Stomach (tissue), 9 donors: ENCODE data around the gene KCNAB1. TPM values are rescaled to one million over a fixed set of nuclear protein-coding genes. Genes with fewer than 3 reads are reported as not detected.

ENCODE experiments used
- DNase-seq, 2 donors: peaks; one replicate each; pipeline versions ENCODE4 v3.0.0 to v3.0.0-alpha.2; 2013 to 2019
- H3K27ac ChIP-seq, 5 donors: fragments of 200-600 bp in 4 of 5; sonication (generic) in 4 of 5; one replicate each; pipeline ENCODE4 v1.5.1; 2013 to 2019; ENCODE audit warnings: mild to moderate bottlenecking in 1 of 5, moderate library complexity in 1 of 5
- H3K27me3 ChIP-seq, 3 donors: fragments of 200-600 bp; sonication (generic); one replicate each; pipeline ENCODE4 v1.5.1; 2017 to 2019; ENCODE audit warnings: mixed run types in 1 of 3
- H3K36me3 ChIP-seq, 4 donors: fragments of 200-600 bp; sonication (generic); 1 replicate in 3 of 4; 2 replicates in 1 of 4; pipeline ENCODE4 v1.5.1; 2016 to 2019
- H3K4me1 ChIP-seq, 4 donors: fragments of 200-600 bp; sonication (generic); one replicate each; pipeline ENCODE4 v1.5.1; 2016 to 2019
- H3K4me3 ChIP-seq, 4 donors: fragments of 200-600 bp; sonication (generic) in 3 of 4; one replicate each; pipeline ENCODE4 v1.5.1; 2016 to 2019; ENCODE audit warnings: mild to moderate bottlenecking in 1 of 4
- H3K9me3 ChIP-seq, 4 donors: fragments of 200-600 bp; sonication (generic); one replicate each; pipeline ENCODE4 v1.5.1; 2016 to 2019
- EP300 ChIP-seq: sonication (generic); formaldehyde crosslinking; IDR thresholded peaks from one replicate; pipeline ENCODE4 v1.6.1; 2017; ENCODE audit warnings: antibody characterized with exemption
- POLR2A ChIP-seq, 4 donors: fragments of 450-650 bp; IDR thresholded peaks; one replicate each; pipeline ENCODE4 v1.6.1; 2016; ENCODE audit warnings: antibody characterized with exemption in 4 of 4, control low read depth in 2 of 4, mild to moderate bottlenecking in 1 of 4, moderate library complexity in 1 of 4
- POLR2AphosphoS5 ChIP-seq, 3 donors: sonication (generic); formaldehyde crosslinking; IDR thresholded peaks; one replicate each; pipeline ENCODE4 v1.6.1; 2016; ENCODE audit warnings: antibody characterized with exemption in 3 of 3
- WGBS, 5 donors: extraction: QIAGEN DNeasy Blood & Tissue Kit in 3 of 5; methylation state at CpG; one replicate each; pipeline versions ENCODE4 v1.1.5 to v1.1.7; 2013 to 2018; 5-methylcytosine and 5-hydroxymethylcytosine counted together
- intact Hi-C: fragments of 100-400 bp; cut with DNase I; formaldehyde crosslinking; loops from one replicate; pipeline ENCODE4 v1.15.1; 2023; ENCODE audit warnings: low total_unique reads
- polyA plus RNA-seq, 3 donors: library from polyadenylated mRNA; stranded (reverse); fragments of 200-250 nt; gene quantifications; one replicate each; pipeline ENCODE4 v1.2.3, GENCODE V29; 2013
- total RNA-seq, 5 donors: library from RNA; depleted of rRNA; stranded (reverse); fragments of >200 nt; gene quantifications; one replicate each; pipeline versions ENCODE4 v1.1.0 to v1.2.3, GENCODE V29; 2014 to 2016
- TF ChIP-seq, protein P1 (sequence below), 7 experiments: fragments of 450-650 bp in 4 of 7; fragments of 200-600 bp in 3 of 7; sonication (generic) in 3 of 7; IDR thresholded peaks; one replicate each; pipeline ENCODE4 v1.5.1; 2016 to 2019; ENCODE audit warnings: antibody characterized with exemption in 7 of 7, control low read depth in 2 of 7, mild to moderate bottlenecking in 1 of 7
- donor health status: healthy with polysubstance abuse.
- donor health status: Bipolar disorder and iron deficiency.
- donor health status: healthy.

Gene KCNAB1
- total and polyA plus RNA-seq, 8 donors, result 0.12 to 3.8 (median 0.29) TPM; not detected in 2

DNA sequence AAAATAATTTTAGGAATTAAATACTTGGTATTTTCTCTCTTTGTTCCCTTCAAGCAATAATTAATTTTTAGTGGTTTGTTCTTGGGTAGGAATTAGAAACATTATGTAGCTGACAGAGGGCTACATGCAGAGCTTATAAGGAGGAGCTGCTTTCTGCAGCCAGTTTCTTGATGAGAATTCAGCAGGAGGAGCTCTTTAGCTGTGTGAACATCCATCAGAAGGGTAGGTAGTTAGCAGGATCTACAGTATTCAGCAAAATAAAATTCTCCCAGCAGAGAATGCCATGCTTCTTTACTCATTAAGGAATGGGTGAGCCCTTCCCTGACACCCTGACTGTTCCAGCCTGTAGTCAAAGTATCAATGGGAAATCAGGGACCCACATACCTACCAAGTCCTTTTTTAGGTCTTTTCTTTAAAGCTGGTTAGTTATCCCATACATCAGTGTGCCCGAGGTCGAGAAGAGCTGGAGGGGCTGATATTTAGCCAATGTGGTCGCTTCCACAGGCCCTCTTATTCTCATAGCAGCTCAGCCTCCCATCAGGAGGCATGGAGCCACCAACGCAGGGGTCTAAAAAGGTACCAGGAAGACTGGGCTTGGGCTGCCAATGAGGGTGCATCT lies 54.0 kb downstream of the KCNAB1 start:
- Histone ChIP-seq H3K4me3 (no peak overlapping the region), H3K4me1 (no peaks in the 10 kb centered on the region), H3K27me3 (no peaks in the 10 kb centered on the region), H3K9me3 (no peaks in the 10 kb centered on the region), H3K27ac (no peak overlapping the region), H3K36me3 (no peaks in the 10 kb centered on the region)
- 78 to 93% (median 85%) methylated on average over 4 of the region's 4 CpGs for WGBS, 5 donors
- intact Hi-C loops, result no loop called here
- no peak for TF ChIP-seq POLR2AphosphoS5 (IDR thresholded peaks at IDR 0.05)
- no peak for TF ChIP-seq POLR2A (IDR thresholded peaks at IDR 0.05)
- TF ChIP-seq, protein P1, sequence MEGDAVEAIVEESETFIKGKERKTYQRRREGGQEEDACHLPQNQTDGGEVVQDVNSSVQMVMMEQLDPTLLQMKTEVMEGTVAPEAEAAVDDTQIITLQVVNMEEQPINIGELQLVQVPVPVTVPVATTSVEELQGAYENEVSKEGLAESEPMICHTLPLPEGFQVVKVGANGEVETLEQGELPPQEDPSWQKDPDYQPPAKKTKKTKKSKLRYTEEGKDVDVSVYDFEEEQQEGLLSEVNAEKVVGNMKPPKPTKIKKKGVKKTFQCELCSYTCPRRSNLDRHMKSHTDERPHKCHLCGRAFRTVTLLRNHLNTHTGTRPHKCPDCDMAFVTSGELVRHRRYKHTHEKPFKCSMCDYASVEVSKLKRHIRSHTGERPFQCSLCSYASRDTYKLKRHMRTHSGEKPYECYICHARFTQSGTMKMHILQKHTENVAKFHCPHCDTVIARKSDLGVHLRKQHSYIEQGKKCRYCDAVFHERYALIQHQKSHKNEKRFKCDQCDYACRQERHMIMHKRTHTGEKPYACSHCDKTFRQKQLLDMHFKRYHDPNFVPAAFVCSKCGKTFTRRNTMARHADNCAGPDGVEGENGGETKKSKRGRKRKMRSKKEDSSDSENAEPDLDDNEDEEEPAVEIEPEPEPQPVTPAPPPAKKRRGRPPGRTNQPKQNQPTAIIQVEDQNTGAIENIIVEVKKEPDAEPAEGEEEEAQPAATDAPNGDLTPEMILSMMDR (IDR thresholded peaks at IDR 0.05), result peak in 3 of 7 experiments; percentile 11 to 30 (median 20)
- peak in 1 of 2 donors; percentile 73 for DNase-seq

GRCh38 chr3:156175570-156175969 lies 55.2 kb downstream of the KCNAB1 start:
- Histone ChIP-seq H3K27ac (no peak overlapping the region), H3K36me3 (no peaks in the 10 kb centered on the region), H3K4me1 (peaks cover 0 to 8% (median 0%) of the 10 kb centered on the region in 4 donors), H3K9me3 (no peaks in the 10 kb centered on the region), H3K4me3 (no peak overlapping the region), H3K27me3 (no peaks in the 10 kb centered on the region)
- intact Hi-C loops, result no loop called here
- no peak for TF ChIP-seq EP300
- TF ChIP-seq, protein P1 (IDR thresholded peaks at IDR 0.05), result no peak
- TF ChIP-seq POLR2A (IDR thresholded peaks at IDR 0.05), result no peak
- no peak for TF ChIP-seq POLR2AphosphoS5 (IDR thresholded peaks at IDR 0.05)
- 79 to 91% (median 87%) methylated on average over 7 of the region's 7 CpGs for WGBS, 5 donors
- no peak for DNase-seq

DNA sequence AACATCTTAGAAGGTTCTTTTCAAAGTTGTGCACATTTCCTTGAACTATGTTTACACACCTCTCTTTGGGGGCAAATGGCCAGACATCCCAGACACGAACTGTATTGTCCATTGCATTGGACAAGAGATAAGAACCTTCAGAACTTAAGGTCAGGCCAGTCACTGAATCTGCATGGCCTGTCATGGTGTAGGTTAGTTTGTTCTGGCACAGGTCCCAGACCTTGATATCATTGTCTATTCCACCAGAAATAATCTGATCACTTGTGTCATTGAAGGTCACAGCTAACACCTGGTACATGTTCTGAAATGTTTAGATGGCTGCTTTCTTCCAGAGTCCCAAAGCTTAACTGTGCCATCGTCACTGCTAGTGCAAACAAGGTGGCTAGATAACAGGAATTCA lies 55.7 kb downstream of the KCNAB1 start:
- intact Hi-C loops, result no loop called here

DNA sequence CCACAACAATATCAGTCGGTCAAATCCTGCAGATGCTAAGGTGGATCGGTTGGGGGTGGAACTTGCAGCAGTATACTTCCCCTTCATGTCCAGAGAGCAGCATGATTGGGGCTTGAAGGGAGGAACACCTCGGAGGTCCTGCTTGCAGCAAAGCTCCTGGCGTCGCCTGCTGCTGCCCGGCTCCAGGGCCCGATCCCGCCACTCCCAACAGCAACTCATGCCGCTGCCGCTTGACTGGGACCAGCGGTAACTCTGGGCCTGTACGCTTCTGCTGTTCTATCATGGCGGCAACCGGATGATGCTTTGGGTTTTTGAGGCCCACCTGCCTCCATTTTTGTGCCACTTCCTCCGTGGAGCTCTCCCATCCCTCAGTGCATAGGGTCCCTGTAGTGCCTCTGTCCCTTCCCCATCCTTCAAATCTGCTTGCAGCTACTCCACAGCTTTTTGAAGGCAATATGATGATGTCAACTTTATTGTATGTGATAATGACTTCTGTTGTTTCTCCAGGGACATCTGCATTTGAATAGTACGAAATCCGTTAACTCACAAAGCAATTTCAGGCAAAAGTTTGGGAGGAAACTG lies 56.3 kb downstream of the KCNAB1 start:
- TF ChIP-seq POLR2A (IDR thresholded peaks at IDR 0.05), result no peak
- TF ChIP-seq EP300, result no peak
- TF ChIP-seq, protein P1 (IDR thresholded peaks at IDR 0.05), result no peak
- TF ChIP-seq POLR2AphosphoS5 (IDR thresholded peaks at IDR 0.05), result no peak
- intact Hi-C loops, result no loop called here
- H3K9me3 ChIP-seq, result no peaks in the 10 kb centered on the region
- 94 to 97% (median 96%) methylated on average over 14 to 17 of the region's 17 CpGs for WGBS, 5 donors
- no peak for DNase-seq
- peaks cover 0 to 11% (median 0%) of the 10 kb centered on the region in 4 donors for H3K4me1 ChIP-seq
- H3K36me3 ChIP-seq, result no peaks in the 10 kb centered on the region
- no peak overlapping the region for H3K27ac ChIP-seq
- no peak overlapping the region for H3K4me3 ChIP-seq
- no peaks in the 10 kb centered on the region for H3K27me3 ChIP-seq

More for the DNA sequence above, 55.7 kb downstream of the KCNAB1 start:
- peak in 1 of 2 donors; percentile 18 for DNase-seq
- Histone ChIP-seq H3K36me3 (no peaks in the 10 kb centered on the region), H3K4me3 (no peak overlapping the region), H3K27me3 (no peaks in the 10 kb centered on the region), H3K9me3 (no peaks in the 10 kb centered on the region), H3K27ac (no peak overlapping the region), H3K4me1 (peaks cover 0 to 11% (median 0%) of the 10 kb centered on the region in 4 donors)
- TF ChIP-seq, protein P1 (IDR thresholded peaks at IDR 0.05), result no peak
- TF ChIP-seq POLR2AphosphoS5 (IDR thresholded peaks at IDR 0.05), result no peak
- no peak for TF ChIP-seq EP300
- TF ChIP-seq POLR2A (IDR thresholded peaks at IDR 0.05), result no peak
- 26 to 59% (median 31%) methylated on average over 2 of the region's 2 CpGs for WGBS, 5 donors
